HEK293 (cell line): ENCODE measurements around the gene FBXL4.

Experiments
- CTCF ChIA-PET: fragments of 350-600 bp; formaldehyde crosslinking; extraction: SDS; loops from one replicate; lab custom pipeline; 2021; ENCODE audit warnings: antibody characterized with exemption; lab: Yijun Ruan, JAX
- POLR2A ChIA-PET: fragments of 300-600 bp; formaldehyde crosslinking; extraction: SDS; loops from one replicate; lab custom pipeline; 2020; ENCODE audit warnings: antibody characterized with exemption, inconsistent platforms; lab: Yijun Ruan, JAX
- H3K27ac ChIP-seq: fragments of 200-500 bp; sonication (Bioruptor generic); 2 replicates; pipeline ENCODE4 v1.5.1; 2014; ENCODE audit warnings: low read depth, low read length, control low read depth, inconsistent platforms; ENCODE audit errors: extremely low read depth
- H3K36me3 ChIP-seq, 2 experiments: fragments of 200-500 bp in 1 of 2; sonication (Bioruptor generic) in 1 of 2; 1 replicate in 1 of 2; 2 replicates in 1 of 2; pipeline ENCODE4 v1.5.1; 2014 to 2017; ENCODE audit warnings: inconsistent platforms in 2 of 2, low read length in 2 of 2; ENCODE audit not compliant: control insufficient read depth in 2 of 2, insufficient read depth in 1 of 2
- H3K4me1 ChIP-seq: fragments of 200-500 bp; sonication (Bioruptor generic); 2 replicates; pipeline ENCODE4 v1.5.1; 2014; ENCODE audit warnings: mild to moderate bottlenecking, low read length, inconsistent platforms; ENCODE audit not compliant: control insufficient read depth, insufficient read depth
- H3K4me3 ChIP-seq: 2 replicates; pipeline ENCODE4 v1.5.1; 2011; ENCODE audit warnings: low read depth, mild to moderate bottlenecking, control low read depth, low read length, moderate library complexity
- H3K9me3 ChIP-seq: fragments of 200-500 bp; sonication (Bioruptor generic); 2 replicates; pipeline ENCODE4 v1.5.1; 2014; ENCODE audit warnings: low read depth, low read length, inconsistent platforms; ENCODE audit not compliant: control insufficient read depth, insufficient read depth
- FEZF1 ChIP-seq: fragments of 450-650 bp; formaldehyde crosslinking; IDR thresholded peaks from 2 replicates; pipeline ENCODE4 v1.5.1; 2016; ENCODE audit warnings: missing biosample characterization, missing genetic modification characterization
- GLIS2 ChIP-seq: fragments of 450-650 bp; formaldehyde crosslinking; IDR thresholded peaks from 2 replicates; pipeline ENCODE4 v1.5.1; 2016; ENCODE audit warnings: missing biosample characterization, missing genetic modification characterization
- HIC1 ChIP-seq: fragments of 450-650 bp; formaldehyde crosslinking; IDR thresholded peaks from 2 replicates; pipeline ENCODE4 v1.5.1; 2016; ENCODE audit warnings: missing biosample characterization, missing genetic modification characterization
- IKZF3 ChIP-seq: fragments of 450-650 bp; IDR thresholded peaks from 2 replicates; pipeline ENCODE4 v1.5.0; 2018; ENCODE audit warnings: missing biosample characterization, mild to moderate bottlenecking, missing genetic modification characterization, moderate library complexity
- KLF10 ChIP-seq: fragments of 450-650 bp; IDR thresholded peaks from 2 replicates; pipeline ENCODE4 v1.5.1; 2018; ENCODE audit warnings: missing biosample characterization, mild to moderate bottlenecking, missing genetic modification characterization
- MZF1 ChIP-seq: fragments of 450-650 bp; formaldehyde crosslinking; IDR thresholded peaks from 2 replicates; pipeline ENCODE4 v1.5.1; 2017; ENCODE audit warnings: missing biosample characterization, missing genetic modification characterization, borderline replicate concordance
- PATZ1 ChIP-seq: fragments of 450-650 bp; formaldehyde crosslinking; IDR thresholded peaks from 2 replicates; pipeline ENCODE4 v1.5.1; 2016; ENCODE audit warnings: missing biosample characterization, missing genetic modification characterization
- PRDM10 ChIP-seq: fragments of 450-650 bp; formaldehyde crosslinking; IDR thresholded peaks from 2 replicates; pipeline ENCODE4 v1.5.1; 2016; ENCODE audit warnings: missing biosample characterization, missing genetic modification characterization
- PRDM6 ChIP-seq: fragments of 450-650 bp; formaldehyde crosslinking; IDR thresholded peaks from 2 replicates; pipeline ENCODE4 v1.5.1; 2017; ENCODE audit warnings: missing biosample characterization, missing genetic modification characterization
- YY1 ChIP-seq: fragments of 450-650 bp; formaldehyde crosslinking; IDR thresholded peaks from 2 replicates; pipeline ENCODE4 v1.5.1; 2018; ENCODE audit warnings: missing biosample characterization, missing genetic modification characterization
- ZEB2 ChIP-seq: fragments of 450-650 bp; formaldehyde crosslinking; IDR thresholded peaks from 2 replicates; pipeline ENCODE4 v1.5.1; 2016; ENCODE audit warnings: missing biosample characterization, missing genetic modification characterization
- ZIC2 ChIP-seq: fragments of 450-650 bp; formaldehyde crosslinking; IDR thresholded peaks from 2 replicates; pipeline ENCODE4 v1.5.1; 2016; ENCODE audit warnings: missing biosample characterization, missing genetic modification characterization
- ZNF138 ChIP-seq: fragments of 450-650 bp; formaldehyde crosslinking; IDR thresholded peaks from 2 replicates; pipeline ENCODE4 v1.5.1; 2016; ENCODE audit warnings: missing biosample characterization, missing genetic modification characterization, borderline replicate concordance
- ZNF19 ChIP-seq: fragments of 450-650 bp; formaldehyde crosslinking; IDR thresholded peaks from 2 replicates; pipeline ENCODE4; 2016; ENCODE audit warnings: missing biosample characterization, missing genetic modification characterization, low read depth
- ZNF362 ChIP-seq: fragments of 450-650 bp; formaldehyde crosslinking; IDR thresholded peaks from 2 replicates; pipeline ENCODE4 v1.5.1; 2016; ENCODE audit warnings: missing biosample characterization, missing genetic modification characterization
- ZNF404 ChIP-seq: fragments of 450-650 bp; formaldehyde crosslinking; IDR thresholded peaks from 2 replicates; pipeline ENCODE4 v1.5.1; 2017; ENCODE audit warnings: missing biosample characterization, missing genetic modification characterization
- ZNF521 ChIP-seq: fragments of 450-650 bp; formaldehyde crosslinking; IDR thresholded peaks from 2 replicates; pipeline ENCODE4 v1.5.1; 2017; ENCODE audit warnings: missing biosample characterization, mild to moderate bottlenecking, missing genetic modification characterization
- ZNF600 ChIP-seq: fragments of 450-650 bp; formaldehyde crosslinking; IDR thresholded peaks from 2 replicates; pipeline ENCODE4 v1.5.1; 2016; ENCODE audit warnings: missing biosample characterization, missing genetic modification characterization
- ZNF701 ChIP-seq: fragments of 450-650 bp; formaldehyde crosslinking; IDR thresholded peaks from 2 replicates; pipeline ENCODE4 v1.5.1; 2016; ENCODE audit warnings: missing biosample characterization, missing genetic modification characterization
- ZNF777 ChIP-seq: fragments of 450-650 bp; formaldehyde crosslinking; IDR thresholded peaks from 2 replicates; pipeline ENCODE4 v1.5.1; 2017; ENCODE audit warnings: missing biosample characterization, missing genetic modification characterization, borderline replicate concordance

Gene FBXL4

GRCh38 chr6:98928688-98929087 lies 19.1 kb downstream of the FBXL4 start:
- Histone ChIP-seq H3K4me3 (no peak overlapping the region), H3K9me3 (no peaks in the 10 kb centered on the region), H3K27ac (no peak overlapping the region), H3K4me1 (0 out of 2 replicates have a peak, but pooled peaks cover 3% of the 10 kb centered on the region), H3K36me3 (peaks cover 0 to 24% of the 10 kb centered on the region in 2 experiments; a peak in 1 of 3 replicates)
- ChIA-PET POLR2A (no interaction called here), CTCF (interaction anchor here (0.7 to 0.8 kb wide), 2 partner anchors 11 to 55 kb away, joined by 3 read pairs; no protein-coding TSS in a partner anchor)
- TF ChIP-seq HIC1 (tag by site-specific recombination) (no peak), PATZ1 (tag by site-specific recombination) (no peak), MZF1 (tag by site-specific recombination) (no peak), FEZF1 (no peak), ZNF138 (no peak), ZNF521 (tag by site-specific recombination) (no peak), YY1 (no peak), ZNF777 (tag by site-specific recombination) (no peak), ZIC2 (tag by site-specific recombination) (no peak), ZNF404 (tag by site-specific recombination) (no peak), ZNF362 (tag by site-specific recombination) (no peak), KLF10 (tag by site-specific recombination) (no peak), ZEB2 (tag by site-specific recombination) (no peak)

GRCh38 chr6:98927534-98927933 lies 20.2 kb downstream of the FBXL4 start:
- POLR2A ChIA-PET: no interaction called here
- CTCF ChIA-PET: no interaction called here
- H3K4me1 ChIP-seq: 0 out of 2 replicates have a peak, but pooled peaks cover 3% of the 10 kb centered on the region

More at GRCh38 chr6:98927534-98927933, 20.2 kb downstream of the FBXL4 start:
- Histone ChIP-seq H3K27ac (no peak overlapping the region), H3K36me3 (peaks cover 0 to 30% of the 10 kb centered on the region in 2 experiments; a peak in 1 of 3 replicates), H3K4me3 (no peak overlapping the region), H3K9me3 (no peaks in the 10 kb centered on the region)
- TF ChIP-seq GLIS2 (tag by site-specific recombination) (no peak), ZNF701 (no peak), PRDM6 (tag by site-specific recombination) (no peak), ZNF19 (no peak), ZNF600 (no peak), IKZF3 (no peak), PRDM10 (no peak)
